Vagina (tissue), 2 donors: Measurements from ENCODE around the gene C3orf49.

Experiments used
- POLR2A ChIP-seq, 2 donors: fragments of 450-650 bp; IDR thresholded peaks; one replicate each; pipeline ENCODE4 v1.6.1; 2017; ENCODE audit warnings: antibody characterized with exemption in 2 of 2, mild to moderate bottlenecking in 2 of 2, moderate library complexity in 2 of 2
- TF ChIP-seq, protein P1 (sequence below), 3 experiments: fragments of 450-650 bp in 2 of 3; fragments of 200-600 bp in 1 of 3; sonication (generic) in 1 of 3; IDR thresholded peaks; one replicate each; pipeline ENCODE4 v1.5.1; 2017 to 2019; ENCODE audit warnings: antibody characterized with exemption in 3 of 3, mild to moderate bottlenecking in 2 of 3, moderate library complexity in 2 of 3

DNA sequence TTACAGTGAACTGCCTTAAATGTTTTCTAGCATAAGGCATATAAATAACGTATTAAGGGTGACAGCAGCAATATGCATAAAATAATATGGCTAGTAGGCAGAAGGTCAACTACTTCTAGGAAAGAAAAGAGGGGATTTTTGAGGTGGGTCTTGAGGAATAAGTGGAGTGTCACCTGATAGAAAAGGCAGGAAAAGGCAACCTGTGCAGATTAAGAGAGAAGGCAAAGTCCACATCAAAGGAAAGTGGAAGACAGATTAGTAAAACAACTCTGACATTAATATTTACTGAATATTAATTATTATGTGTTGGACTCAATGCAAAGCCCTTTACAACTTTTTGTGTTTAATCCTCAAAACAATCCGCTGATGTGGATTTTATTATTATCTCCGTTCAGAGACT, 41.7 kb downstream of the C3orf49 start:
- TF ChIP-seq, protein P1, sequence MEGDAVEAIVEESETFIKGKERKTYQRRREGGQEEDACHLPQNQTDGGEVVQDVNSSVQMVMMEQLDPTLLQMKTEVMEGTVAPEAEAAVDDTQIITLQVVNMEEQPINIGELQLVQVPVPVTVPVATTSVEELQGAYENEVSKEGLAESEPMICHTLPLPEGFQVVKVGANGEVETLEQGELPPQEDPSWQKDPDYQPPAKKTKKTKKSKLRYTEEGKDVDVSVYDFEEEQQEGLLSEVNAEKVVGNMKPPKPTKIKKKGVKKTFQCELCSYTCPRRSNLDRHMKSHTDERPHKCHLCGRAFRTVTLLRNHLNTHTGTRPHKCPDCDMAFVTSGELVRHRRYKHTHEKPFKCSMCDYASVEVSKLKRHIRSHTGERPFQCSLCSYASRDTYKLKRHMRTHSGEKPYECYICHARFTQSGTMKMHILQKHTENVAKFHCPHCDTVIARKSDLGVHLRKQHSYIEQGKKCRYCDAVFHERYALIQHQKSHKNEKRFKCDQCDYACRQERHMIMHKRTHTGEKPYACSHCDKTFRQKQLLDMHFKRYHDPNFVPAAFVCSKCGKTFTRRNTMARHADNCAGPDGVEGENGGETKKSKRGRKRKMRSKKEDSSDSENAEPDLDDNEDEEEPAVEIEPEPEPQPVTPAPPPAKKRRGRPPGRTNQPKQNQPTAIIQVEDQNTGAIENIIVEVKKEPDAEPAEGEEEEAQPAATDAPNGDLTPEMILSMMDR (IDR thresholded peaks at IDR 0.05): no peak
- no peak for TF ChIP-seq POLR2A (IDR thresholded peaks at IDR 0.05)
